ENCODE results near the gene MTF1.
A peak's percentile ranks its signal among the peaks of the same experiment; 100 is the strongest.

MTF1 gene

DNA sequence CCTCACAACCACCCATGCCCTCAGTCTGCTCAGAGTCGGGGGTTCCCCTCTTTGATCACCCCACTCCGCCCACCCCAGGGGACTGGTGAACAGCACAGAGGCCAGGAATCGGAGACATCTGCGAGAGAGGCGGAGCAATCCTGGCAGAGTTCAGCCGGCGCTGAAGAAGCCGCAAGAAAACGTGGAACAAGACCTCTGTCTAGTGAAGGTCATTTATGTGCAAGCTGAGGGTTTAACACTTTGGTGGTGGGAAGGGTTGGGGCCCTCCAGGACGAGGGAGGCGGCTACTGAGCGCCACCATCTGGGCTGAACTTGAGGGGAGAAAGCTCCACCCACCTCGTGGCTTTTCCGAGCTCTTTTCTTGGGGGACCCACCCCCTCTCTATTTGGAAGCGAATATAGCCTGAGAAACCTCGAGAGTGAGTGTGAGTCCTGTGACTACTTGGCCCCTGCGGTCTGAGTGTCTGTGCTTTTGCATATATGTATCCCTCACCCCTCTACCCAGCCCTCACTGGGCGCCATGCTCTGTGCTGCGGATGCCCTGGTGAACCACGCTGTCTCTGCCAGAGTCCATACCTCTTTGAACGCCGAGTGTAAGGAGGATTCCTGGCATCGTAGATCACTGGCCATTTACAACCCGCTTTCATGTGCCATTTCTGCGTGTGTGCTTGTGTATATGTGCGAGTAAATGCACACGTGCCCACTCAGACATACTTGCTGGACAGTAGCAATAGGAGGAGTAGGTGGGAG lies 93.3 kb downstream of the MTF1 start:
- no peak overlapping the region for H3K4me3 ChIP-seq (ENCODE audit: low read length)
- no peak for DNase-seq (ENCODE audit: low read depth)
- TF ChIP-seq, protein P1, sequence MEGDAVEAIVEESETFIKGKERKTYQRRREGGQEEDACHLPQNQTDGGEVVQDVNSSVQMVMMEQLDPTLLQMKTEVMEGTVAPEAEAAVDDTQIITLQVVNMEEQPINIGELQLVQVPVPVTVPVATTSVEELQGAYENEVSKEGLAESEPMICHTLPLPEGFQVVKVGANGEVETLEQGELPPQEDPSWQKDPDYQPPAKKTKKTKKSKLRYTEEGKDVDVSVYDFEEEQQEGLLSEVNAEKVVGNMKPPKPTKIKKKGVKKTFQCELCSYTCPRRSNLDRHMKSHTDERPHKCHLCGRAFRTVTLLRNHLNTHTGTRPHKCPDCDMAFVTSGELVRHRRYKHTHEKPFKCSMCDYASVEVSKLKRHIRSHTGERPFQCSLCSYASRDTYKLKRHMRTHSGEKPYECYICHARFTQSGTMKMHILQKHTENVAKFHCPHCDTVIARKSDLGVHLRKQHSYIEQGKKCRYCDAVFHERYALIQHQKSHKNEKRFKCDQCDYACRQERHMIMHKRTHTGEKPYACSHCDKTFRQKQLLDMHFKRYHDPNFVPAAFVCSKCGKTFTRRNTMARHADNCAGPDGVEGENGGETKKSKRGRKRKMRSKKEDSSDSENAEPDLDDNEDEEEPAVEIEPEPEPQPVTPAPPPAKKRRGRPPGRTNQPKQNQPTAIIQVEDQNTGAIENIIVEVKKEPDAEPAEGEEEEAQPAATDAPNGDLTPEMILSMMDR (IDR thresholded peaks at IDR 0.05; ENCODE audit: insufficient read depth, low read depth, low read length, missing control alignments), result no peak

DNA sequence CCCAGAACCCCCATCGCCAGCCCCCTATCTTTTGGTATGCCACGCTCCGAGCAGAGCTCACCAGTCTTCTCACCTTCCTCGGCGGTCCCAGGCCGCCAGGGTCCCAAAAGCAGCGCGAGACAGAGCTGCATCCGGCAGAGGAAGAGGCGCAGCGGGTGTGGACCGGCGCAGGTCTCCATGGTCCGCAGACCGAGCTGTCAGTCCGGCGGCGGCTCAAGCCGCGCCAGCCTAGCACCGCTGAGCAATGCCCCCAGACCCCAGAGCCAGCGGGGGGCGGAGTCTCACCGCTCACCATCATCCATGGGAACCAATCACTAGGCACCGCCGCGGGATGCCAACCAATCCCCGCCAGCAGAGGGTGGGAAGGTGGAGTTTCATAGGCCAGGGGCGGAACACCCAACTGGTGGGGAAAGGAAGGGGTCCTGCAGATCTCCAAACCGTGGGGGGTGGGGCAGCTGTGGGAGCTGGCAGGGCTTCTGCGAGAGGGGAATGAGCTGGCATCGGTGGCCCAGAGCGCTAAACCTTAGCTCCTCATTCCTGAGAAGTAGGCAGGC lies 94.4 kb downstream of the MTF1 start, which contains the start of gene EPHA10:
Gene EPHA10, minus strand, starts transcription at position 233 of the 554 bp plus-strand sequence. Its CDS starts 54 bp downstream, at position 179.
- TF ChIP-seq, protein P1 (IDR thresholded peaks at IDR 0.05; ENCODE audit: insufficient read depth, low read depth, low read length, missing control alignments), result no peak
- no peak within 1 kb of the TSS for H3K4me3 ChIP-seq (ENCODE audit: low read length)
- no peak for DNase-seq (ENCODE audit: low read depth)

DNA sequence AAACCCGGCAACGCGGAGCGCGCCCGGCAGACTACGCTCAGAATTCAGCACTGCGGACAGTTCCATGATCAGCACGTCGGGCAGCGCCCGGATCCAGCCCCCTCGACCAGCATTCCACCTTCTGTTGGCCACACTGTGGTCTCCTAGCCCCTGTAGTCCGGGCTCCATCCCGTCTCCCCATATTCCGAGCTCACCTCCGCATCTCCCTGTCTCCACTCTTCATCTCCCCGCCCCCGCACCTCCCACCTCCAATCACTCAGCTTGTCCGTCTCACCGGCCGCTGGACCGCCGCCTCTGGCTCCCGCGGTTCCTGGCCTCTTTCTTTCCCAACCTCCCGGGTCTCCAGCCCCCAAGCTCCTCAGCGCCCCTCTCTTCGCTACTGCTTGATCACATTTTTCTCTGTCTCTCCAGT lies 95.0 kb downstream of the MTF1 start:
- peak; percentile 62 for DNase-seq (ENCODE audit: low read depth)
- TF ChIP-seq, protein P1 (IDR thresholded peaks at IDR 0.05; ENCODE audit: insufficient read depth, low read depth, low read length, missing control alignments), result no peak
- no peak overlapping the region for H3K4me3 ChIP-seq (ENCODE audit: low read length)

DNA sequence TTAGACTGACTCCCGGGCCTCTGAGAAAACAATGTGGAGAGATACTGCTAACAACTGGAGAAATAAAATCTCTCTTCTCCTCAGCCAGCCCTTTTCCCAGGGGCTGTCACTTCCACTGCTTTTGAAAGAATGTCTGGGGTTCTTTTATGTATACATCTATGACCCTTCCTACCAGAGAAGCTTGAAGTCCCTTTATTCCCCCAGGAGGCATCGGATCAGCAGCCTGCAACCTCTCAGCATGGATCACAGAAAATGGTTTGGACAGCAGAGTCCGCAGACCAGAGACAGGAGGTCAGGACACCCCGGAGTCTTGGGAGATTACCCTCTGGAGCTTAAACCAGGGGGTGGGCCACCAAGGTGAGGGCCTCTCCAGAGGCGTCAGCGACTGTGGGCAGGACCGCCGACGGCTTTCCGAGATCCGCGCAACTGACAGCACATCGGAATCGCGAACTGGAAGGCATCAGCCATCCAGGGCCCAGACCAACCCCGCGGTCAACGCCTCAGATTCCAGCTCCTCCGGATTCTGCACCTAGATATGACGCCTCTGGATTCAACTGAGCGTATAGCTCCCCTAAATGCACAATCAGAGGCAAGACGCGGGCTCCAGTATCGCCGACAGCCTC lies 95.5 kb downstream of the MTF1 start:
- no peak overlapping the region for H3K4me3 ChIP-seq (ENCODE audit: low read length)
- TF ChIP-seq, protein P1 (IDR thresholded peaks at IDR 0.05; ENCODE audit: insufficient read depth, low read depth, low read length, missing control alignments), result no peak
- DNase-seq (ENCODE audit: low read depth), result no peak

DNA sequence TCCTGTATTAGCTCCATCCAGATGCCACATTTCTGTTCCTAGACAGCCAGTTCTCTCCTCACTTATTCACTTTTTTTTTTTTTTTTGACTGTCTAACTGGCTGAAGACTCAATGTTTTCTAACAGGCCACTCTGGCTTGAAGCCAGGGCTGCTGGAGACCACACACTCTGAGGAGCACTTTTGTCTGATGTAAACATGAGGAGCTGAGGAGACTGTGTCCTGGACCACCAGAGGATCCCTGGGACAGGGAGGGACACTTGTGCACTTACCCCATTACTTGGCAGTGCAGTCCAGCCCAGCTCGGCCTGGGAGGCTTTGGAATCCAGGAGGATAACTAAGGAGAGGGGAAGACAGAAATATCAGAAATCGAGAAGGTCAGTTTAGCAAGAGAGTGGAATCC lies 96.9 kb downstream of the MTF1 start:
- TF ChIP-seq, protein P1 (IDR thresholded peaks at IDR 0.05; ENCODE audit: insufficient read depth, low read depth, low read length, missing control alignments), result no peak
- no peak for DNase-seq (ENCODE audit: low read depth)
- H3K4me3 ChIP-seq (ENCODE audit: low read length), result no peak overlapping the region

DNA sequence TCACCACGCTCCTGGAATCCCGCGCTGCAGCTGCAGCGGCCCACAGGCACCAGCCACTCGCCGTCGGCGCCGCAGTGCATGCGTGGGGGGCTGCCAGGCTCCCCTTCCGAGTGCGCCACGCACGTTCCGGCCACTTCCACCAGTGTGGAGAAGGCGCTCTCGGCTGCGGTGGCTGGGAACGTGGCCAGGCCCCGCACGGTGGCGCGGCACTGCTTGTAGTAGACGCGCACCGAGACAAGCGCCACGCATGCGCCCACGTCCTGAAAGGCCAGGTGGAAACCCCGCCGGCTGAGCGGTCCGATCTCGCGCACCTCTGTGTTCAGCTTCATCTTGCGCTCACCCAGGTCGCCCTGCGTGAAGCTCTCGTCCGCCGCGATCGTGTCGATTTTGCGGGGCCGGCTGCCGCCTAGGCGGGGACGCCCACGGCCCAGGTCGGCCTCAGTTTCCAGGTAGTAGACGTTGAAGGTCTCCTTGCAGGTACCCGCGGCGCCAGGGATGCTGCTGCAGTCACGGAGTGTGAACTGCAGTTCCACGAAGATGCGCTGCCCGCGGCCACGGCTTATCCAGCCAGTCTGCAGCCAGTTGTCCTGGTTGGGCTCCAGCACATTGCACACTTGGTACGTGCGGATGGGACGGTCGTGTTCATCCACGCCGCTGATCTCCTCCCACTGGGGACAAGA lies 97.8 kb downstream of the MTF1 start:
- no peak overlapping the region for H3K4me3 ChIP-seq (ENCODE audit: low read length)
- TF ChIP-seq, protein P1 (IDR thresholded peaks at IDR 0.05; ENCODE audit: insufficient read depth, low read depth, low read length, missing control alignments), result no peak
- no peak for DNase-seq (ENCODE audit: low read depth)

All from epithelial cell of esophagus (primary cell).